Activated CD8-positive, alpha-beta memory T cell treated with anti-CD3 and anti-CD28 coated beads, Interleukin-2, amount 50 U/mL, for 24 hours (primary cell): Measurements from ENCODE around the gene MSRB1.
"Not testable (repeated sequence)": the region's sequence is repeated elsewhere in the genome, so short reads cannot be mapped to it uniquely, and the experiment has no call there.

Experiments used
- DNase-seq: peaks from one replicate; pipeline ENCODE4 v3.0.0-alpha.2; 2020; ENCODE audit errors: extremely low read depth

MSRB1 gene

DNA sequence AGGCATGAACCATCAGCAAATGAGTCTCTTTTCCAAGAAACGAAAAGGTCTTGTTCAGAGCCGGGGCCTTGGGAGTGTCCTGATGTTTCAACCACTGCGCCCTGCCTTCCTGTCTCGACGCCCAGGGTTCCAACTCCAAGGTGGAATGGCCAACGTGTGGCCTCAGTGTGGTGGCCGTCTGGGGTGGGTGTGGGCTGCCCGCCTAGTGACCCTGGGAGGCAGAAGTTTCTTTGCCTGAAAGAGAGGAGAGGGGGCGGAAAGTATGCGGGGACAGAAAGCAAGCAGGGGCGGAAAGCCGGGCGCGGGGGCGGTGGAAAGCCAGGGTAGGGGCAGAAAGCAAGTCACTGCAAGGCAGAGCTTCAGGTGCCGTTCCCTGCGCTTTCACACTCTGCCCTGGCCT lies 4.1 kb downstream of the MSRB1 start:
- DNase-seq: no peak

- no peak for DNase-seq
Observed at GRCh38 chr16:1938316-1938715, 4.7 kb downstream of the MSRB1 start.

GRCh38 chr16:1936945-1937479 lies 6.0 kb downstream of the MSRB1 start:
- DNase-seq: no peak

DNA sequence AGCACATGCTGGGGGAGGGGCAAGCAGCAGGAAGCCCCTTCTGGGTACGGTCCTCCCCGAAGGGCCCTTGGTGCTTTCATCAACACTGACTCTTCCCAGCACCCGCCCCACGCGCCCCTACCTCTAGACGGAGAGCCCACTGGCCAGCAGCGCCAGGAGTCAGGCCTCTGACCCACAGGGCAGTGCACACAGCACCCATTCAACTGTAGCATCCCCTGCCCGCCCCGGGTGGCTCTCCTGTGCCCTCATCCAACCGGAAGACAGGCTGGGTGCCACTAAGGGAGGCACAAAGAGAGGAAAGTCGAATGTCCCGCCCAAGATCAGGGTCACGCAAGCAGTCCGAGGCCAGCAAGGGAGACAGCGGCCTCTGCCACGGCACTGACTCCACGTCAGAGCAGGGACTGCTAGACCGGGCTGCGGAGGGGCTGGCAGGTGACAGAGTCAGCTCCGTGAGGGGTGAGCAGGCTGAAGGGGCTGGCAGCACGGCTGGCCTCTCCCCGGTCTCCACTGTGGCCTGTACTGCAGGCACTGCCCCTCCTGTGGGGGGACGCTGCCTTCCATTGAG lies 9.8 kb downstream of the MSRB1 start:
- DNase-seq: no peak

GRCh38 chr16:1932050-1933028 lies 10.7 kb downstream of the MSRB1 start:
- DNase-seq: no peak

- no peak for DNase-seq
Observed at GRCh38 chr16:1930338-1930720, 12.7 kb downstream of the MSRB1 start.

DNA sequence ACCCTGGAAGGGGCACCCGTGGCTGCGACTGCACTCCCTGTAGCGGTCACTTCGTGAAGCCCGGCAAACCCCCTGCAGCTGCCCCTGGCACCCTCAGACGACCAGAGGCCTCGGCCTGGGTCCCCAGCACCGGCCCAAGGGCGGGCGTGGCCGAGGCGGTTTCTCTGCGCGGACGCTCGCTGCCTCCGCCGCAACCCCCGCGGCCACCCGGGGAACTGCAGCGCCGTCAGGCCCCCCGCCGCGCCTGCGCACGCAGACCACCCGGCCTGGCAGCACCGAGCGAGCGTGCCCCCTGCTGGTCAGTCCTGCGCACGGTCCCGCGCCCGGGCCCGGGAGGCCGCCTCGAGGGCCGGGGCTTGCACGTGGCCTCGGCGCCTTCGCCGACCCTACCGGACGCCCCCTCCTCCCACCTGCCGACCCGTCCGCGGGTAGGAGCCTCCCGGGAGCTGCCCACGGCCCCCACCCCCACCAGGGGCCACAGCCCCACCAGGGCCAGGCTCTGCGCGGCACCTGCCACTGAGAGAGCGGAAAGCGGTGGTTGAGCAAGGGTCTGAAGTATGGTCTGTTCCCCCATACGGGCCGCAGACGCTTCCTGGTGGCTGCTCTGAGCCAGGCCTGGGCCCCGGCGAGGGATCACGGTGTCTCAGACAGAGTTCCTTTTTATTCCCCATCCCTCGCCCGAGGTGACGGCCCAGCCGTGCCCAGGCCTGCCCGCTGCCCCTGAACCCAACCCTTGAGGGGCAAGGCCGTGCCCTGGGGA lies 13.2 kb downstream of the MSRB1 start:
- DNase-seq: peak; percentile 68

DNA sequence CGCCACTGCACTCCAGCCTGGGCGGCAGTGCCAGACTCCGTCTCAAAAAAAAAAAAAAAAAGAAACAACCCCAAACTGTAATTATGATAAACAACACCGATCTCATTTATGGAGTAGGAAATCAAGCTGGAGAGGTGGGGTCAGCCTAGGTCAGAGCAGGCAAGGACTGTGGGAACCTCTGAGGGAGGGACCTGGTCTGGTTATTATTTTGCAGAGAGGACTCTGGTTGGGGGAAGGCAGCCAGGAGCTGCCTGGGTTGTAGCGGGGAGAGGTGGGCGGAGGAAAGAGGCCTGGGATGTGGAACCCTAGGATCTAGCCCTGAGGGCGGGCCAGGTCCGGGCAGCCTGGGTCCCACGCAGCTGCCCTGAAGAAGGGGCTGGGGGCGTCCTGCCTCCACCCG lies 13.9 kb downstream of the MSRB1 start:
- DNase-seq: no peak

- no peak for DNase-seq
Observed at GRCh38 chr16:1926271-1926670, 16.7 kb downstream of the MSRB1 start.

DNA sequence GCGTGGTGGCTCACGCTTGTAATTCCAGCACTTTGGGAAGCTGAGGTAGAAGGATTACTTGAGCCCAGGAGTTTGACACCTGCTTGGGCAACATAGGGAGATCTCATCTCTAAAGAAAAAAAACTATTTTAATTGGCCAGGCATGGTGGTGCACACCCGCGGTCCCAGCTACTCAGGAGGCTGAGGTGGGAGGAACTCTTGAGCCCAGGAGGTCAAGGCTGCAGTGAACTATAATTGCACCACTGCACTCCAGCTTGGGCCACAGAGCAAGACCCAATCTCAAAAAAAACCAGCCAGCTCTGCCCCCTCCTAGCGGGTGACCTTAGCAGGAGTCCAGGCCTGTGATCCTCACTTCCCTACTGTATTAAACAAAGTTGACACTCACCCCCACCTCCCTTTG lies 18.9 kb downstream of the MSRB1 start:
- no peak for DNase-seq

GRCh38 chr16:1923299-1924034 lies 19.5 kb downstream of the MSRB1 start:
- DNase-seq: no peak

GRCh38 chr16:1922357-1922756 lies 20.6 kb downstream of the MSRB1 start:
- no peak for DNase-seq

GRCh38 chr16:1920727-1921171 lies 22.2 kb downstream of the MSRB1 start:
- DNase-seq: no peak

GRCh38 chr16:1920122-1920521 lies 22.9 kb downstream of the MSRB1 start:
- not testable (repeated sequence) for DNase-seq

GRCh38 chr16:1919327-1919998 lies 23.5 kb downstream of the MSRB1 start:
- no peak for DNase-seq

DNA sequence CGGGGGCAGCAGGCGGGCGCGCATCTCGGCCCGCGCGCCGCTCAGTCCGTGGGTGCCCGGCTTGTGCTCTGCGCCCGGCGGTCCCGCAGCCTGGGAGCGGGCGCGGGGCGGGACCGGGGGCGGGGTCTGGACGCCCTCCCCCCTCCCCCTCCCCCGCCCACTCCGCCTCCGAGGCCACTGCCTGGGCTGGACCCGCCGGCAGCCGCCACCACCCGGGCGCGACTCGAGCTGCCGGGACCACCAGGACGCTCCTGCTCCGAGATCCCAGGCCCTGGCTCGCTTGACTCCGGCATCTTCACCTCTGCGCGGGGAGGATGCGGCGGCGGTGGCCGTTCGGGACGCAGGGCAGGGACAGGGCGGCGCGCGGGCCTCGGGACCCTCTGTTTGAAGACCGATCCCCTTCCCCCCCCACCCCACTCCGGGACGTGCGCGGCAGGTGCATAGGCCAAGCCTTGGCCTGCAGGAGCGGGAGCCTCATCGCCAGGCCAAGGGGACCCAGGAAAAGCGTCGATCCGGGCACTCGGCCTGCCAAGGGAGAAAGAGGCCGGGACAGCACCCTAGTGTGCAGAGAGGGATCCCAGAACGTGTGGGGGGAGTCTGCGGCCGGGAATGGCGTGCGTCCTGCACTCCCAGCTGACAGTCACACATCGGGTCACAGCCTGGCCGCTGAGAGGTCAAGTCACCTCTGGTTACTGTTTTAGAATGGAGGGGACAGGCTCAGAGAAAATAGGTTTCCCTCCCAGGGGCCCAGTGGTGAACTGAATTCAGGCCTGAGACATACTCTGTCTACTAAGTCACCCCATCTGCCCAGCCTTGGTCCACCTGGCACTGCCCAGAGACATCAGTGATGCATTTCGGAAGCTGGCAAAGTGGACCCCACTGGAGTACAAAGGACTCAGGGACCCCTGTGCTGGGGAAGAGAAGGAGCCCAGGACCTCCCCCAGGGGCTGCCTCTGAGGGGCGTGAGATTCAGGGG lies 24.4 kb downstream of the MSRB1 start, which contains the start of gene HS3ST6:
Gene HS3ST6 (minus strand): TSS at position 65 of the 976 bp plus-strand sequence. CDS start 92 bp downstream, outside the sequence.
- DNase-seq: no peak

GRCh38 chr16:1917665-1918350 lies 25.2 kb downstream of the MSRB1 start:
- no peak for DNase-seq

GRCh38 chr16:1917056-1917664 lies 25.8 kb downstream of the MSRB1 start:
- no peak for DNase-seq

DNA sequence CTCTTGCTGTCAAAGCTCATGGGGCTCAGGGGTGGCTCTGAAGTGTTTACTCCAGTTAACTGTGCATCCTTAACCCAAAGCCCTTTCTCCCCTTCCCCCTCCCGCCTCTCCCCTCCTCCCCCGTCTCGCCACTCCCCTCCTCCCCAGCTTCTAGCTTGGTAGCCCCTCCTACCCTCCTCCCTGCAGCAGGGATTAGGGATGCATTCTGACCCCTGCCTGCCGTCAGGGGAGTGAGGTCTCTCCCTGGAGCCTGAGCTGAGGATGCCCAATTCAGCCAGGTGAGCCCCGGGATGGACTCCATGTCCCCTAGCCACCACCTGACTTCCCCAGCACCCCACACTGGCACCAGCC lies 26.4 kb downstream of the MSRB1 start:
- no peak for DNase-seq
